K562 (cell line): ENCODE measurements around the gene KIF5A. TPM values are rescaled to one million over a fixed set of nuclear protein-coding genes. Genes with fewer than 3 reads are reported as not detected.

Experiments used
- ATF3 ChIP-seq, 2 experiments: fragments of 450-650 bp in 1 of 2; sonication (generic) in 1 of 2; formaldehyde crosslinking in 1 of 2; IDR thresholded peaks in 1 of 2; conservative IDR thresholded peaks in 1 of 2; 2 replicates each; pipeline versions ENCODE4 v1.6.1 to v1.8.1; 2016 to 2023; ENCODE audit warnings: mild to moderate bottlenecking in 2 of 2, moderate library complexity in 2 of 2, inconsistent platforms in 1 of 2, missing genetic modification reagents in 1 of 2
- GTF3C2 ChIP-seq: IDR thresholded peaks from 3 replicates; pipeline ENCODE4 v1.6.1; 2011; ENCODE audit warnings: borderline replicate concordance, mild to moderate bottlenecking, moderate library complexity; ENCODE audit not compliant: insufficient read length; ENCODE audit errors: extremely low read depth
- HDAC1 ChIP-seq, 2 experiments: fragments of 450-650 bp; IDR thresholded peaks; 2 replicates each; pipeline ENCODE4 v1.6.1; 2016 to 2017; ENCODE audit warnings: inconsistent platforms in 1 of 2, mild to moderate bottlenecking in 1 of 2, moderate library complexity in 1 of 2
- ILK ChIP-seq: fragments of 450-650 bp; IDR thresholded peaks from 2 replicates; pipeline ENCODE4 v1.6.1; 2016; ENCODE audit warnings: missing genetic modification characterization, low read depth, mild to moderate bottlenecking, missing compliant biosample characterization, moderate library complexity, borderline replicate concordance
- IRF1 ChIP-seq: sonication (generic); formaldehyde crosslinking; IDR thresholded peaks from 2 replicates; pipeline ENCODE4 v1.8.0; 2022; ENCODE audit warnings: missing genetic modification reagents, mild to moderate bottlenecking, borderline replicate concordance
- KDM1A ChIP-seq, 2 experiments: fragments of 450-650 bp; IDR thresholded peaks; 2 replicates each; pipeline ENCODE4 v1.6.1; 2016; ENCODE audit warnings: mild to moderate bottlenecking in 2 of 2
- NCOR1 ChIP-seq: fragments of 450-650 bp; IDR thresholded peaks from 2 replicates; pipeline ENCODE4 v1.6.1; 2016; ENCODE audit warnings: mild to moderate bottlenecking, moderate library complexity
- POLR2A ChIP-seq: fragments of 450-650 bp; conservative IDR thresholded peaks from 2 replicates; pipeline ENCODE4 v1.6.1; 2016
- RAD51 ChIP-seq: fragments of 450-650 bp; IDR thresholded peaks from 2 replicates; pipeline ENCODE4 v1.7.1; 2016; ENCODE audit warnings: low read depth, mild to moderate bottlenecking, borderline replicate concordance
- SNIP1 ChIP-seq: fragments of 450-650 bp; IDR thresholded peaks from 2 replicates; pipeline ENCODE4 v1.7.1; 2017; ENCODE audit warnings: low read depth, mild to moderate bottlenecking
- SP1 ChIP-seq: sonication (generic); formaldehyde crosslinking; IDR thresholded peaks from 2 replicates; pipeline ENCODE4 v1.8.1; 2022; ENCODE audit warnings: mild to moderate bottlenecking, missing genetic modification reagents
- SUPT5H ChIP-seq: fragments of 450-650 bp; IDR thresholded peaks from 2 replicates; pipeline ENCODE4 v1.6.1; 2016
- TEAD2 ChIP-seq: fragments of 450-650 bp; IDR thresholded peaks from 2 replicates; pipeline ENCODE4 v1.6.1; 2016; ENCODE audit warnings: missing genetic modification characterization, control low read depth, missing compliant biosample characterization
- ZC3H8 ChIP-seq: fragments of 450-650 bp; IDR thresholded peaks from 2 replicates; pipeline ENCODE4 v1.6.1; 2017
- ZKSCAN8 ChIP-seq: fragments of 200-800 bp; sonication (Bioruptor generic); IDR thresholded peaks from 2 replicates; pipeline ENCODE4 v1.6.1; 2016; ENCODE audit warnings: missing genetic modification characterization, missing compliant biosample characterization
- ZNF24 ChIP-seq: fragments of 450-650 bp; IDR thresholded peaks from 2 replicates; pipeline ENCODE4 v1.6.1; 2016
- ZNF354B ChIP-seq: fragments of 250-450 bp; sonication (Bioruptor Pico); IDR thresholded peaks from 2 replicates; pipeline ENCODE4 v1.4.0; 2020
- ZNF764 ChIP-seq: fragments of 250-450 bp; sonication (Bioruptor Pico); IDR thresholded peaks from 2 replicates; pipeline ENCODE4 v1.4.0; 2020; ENCODE audit warnings: low read depth, mild to moderate bottlenecking, moderate library complexity
- polyA plus RNA-seq, 8 experiments: library from polyadenylated mRNA; depleted of rRNA in 4 of 8; stranded (reverse) in 5 of 8; unstranded in 3 of 8; fragments of >200 nt; fragmentation: Nextera tagmentation in 2 of 8; fragmentation: Illumina TruSeq in 1 of 8; extraction: Ambion mirVana in 2 of 8; extraction: Trizol in 1 of 8; gene quantifications; 2 replicates each; pipeline versions ENCODE4 v1.2.1 to v1.2.3, GENCODE V29; 2011 to 2014; ENCODE audit warnings: inconsistent platforms in 1 of 8, missing spikeins in 1 of 8
- total RNA-seq, 7 experiments: library from RNA; depleted of rRNA in 6 of 7; stranded (reverse); fragments of >200 nt in 6 of 7; fragmentation: Illumina TruSeq in 2 of 7; extraction: Trizol in 2 of 7; gene quantifications; 2 replicates each; pipeline versions ENCODE4 v1.2.1 to v1.2.3, GENCODE V29; 2011 to 2021; ENCODE audit warnings: low replicate concordance in 1 of 7
- TF ChIP-seq, protein P1 (sequence below): sonication (generic); formaldehyde crosslinking; IDR thresholded peaks from 2 replicates; pipeline ENCODE4 v1.8.0; 2022; ENCODE audit warnings: mild to moderate bottlenecking, missing genetic modification reagents
- TF ChIP-seq, protein P2 (sequence below): fragments of 450-650 bp; IDR thresholded peaks from 2 replicates; pipeline ENCODE4 v1.6.1; 2016; ENCODE audit warnings: borderline replicate concordance

The KIF5A gene
- total and polyA plus RNA-seq, 9 of the 15 experiments (the other 6 are each of a cell fraction or from before 2014, with no cell fraction given), result 3.4 to 17.7 (median 8.0) TPM

GRCh38 chr12:57514720-57515407 lies 35.0 kb upstream of the KIF5A start (continued):
- TF ChIP-seq, protein P1, sequence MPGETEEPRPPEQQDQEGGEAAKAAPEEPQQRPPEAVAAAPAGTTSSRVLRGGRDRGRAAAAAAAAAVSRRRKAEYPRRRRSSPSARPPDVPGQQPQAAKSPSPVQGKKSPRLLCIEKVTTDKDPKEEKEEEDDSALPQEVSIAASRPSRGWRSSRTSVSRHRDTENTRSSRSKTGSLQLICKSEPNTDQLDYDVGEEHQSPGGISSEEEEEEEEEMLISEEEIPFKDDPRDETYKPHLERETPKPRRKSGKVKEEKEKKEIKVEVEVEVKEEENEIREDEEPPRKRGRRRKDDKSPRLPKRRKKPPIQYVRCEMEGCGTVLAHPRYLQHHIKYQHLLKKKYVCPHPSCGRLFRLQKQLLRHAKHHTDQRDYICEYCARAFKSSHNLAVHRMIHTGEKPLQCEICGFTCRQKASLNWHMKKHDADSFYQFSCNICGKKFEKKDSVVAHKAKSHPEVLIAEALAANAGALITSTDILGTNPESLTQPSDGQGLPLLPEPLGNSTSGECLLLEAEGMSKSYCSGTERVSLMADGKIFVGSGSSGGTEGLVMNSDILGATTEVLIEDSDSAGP, result no peak
- TF ChIP-seq HDAC1 (IDR thresholded peaks at IDR 0.05), result no peak
- peak; percentile 7; the same call in 1 of the 2 replicates for TF ChIP-seq POLR2A
- no peak for TF ChIP-seq NCOR1
- no peak for TF ChIP-seq GTF3C2
- TF ChIP-seq KDM1A (IDR thresholded peaks at IDR 0.05), result no peak
- no peak for TF ChIP-seq ILK
- TF ChIP-seq ZNF764, result no peak
- no peak for TF ChIP-seq RAD51
- no peak for TF ChIP-seq SNIP1
- TF ChIP-seq SUPT5H, result no peak
- TF ChIP-seq TEAD2 (tag), result no peak
- no peak for TF ChIP-seq ZC3H8
- TF ChIP-seq SP1 (CRISPR knock-in tag), result peak; percentile 38; the same call in 1 of the 2 replicates
- no peak for TF ChIP-seq ATF3 (IDR thresholded peaks at IDR 0.05)
- TF ChIP-seq ATF3 (CRISPR knock-in tag; conservative IDR thresholded peaks at IDR 0.05), result no peak
- no peak for TF ChIP-seq IRF1 (CRISPR knock-in tag)
- TF ChIP-seq ZNF24, result no peak
- TF ChIP-seq, protein P2, sequence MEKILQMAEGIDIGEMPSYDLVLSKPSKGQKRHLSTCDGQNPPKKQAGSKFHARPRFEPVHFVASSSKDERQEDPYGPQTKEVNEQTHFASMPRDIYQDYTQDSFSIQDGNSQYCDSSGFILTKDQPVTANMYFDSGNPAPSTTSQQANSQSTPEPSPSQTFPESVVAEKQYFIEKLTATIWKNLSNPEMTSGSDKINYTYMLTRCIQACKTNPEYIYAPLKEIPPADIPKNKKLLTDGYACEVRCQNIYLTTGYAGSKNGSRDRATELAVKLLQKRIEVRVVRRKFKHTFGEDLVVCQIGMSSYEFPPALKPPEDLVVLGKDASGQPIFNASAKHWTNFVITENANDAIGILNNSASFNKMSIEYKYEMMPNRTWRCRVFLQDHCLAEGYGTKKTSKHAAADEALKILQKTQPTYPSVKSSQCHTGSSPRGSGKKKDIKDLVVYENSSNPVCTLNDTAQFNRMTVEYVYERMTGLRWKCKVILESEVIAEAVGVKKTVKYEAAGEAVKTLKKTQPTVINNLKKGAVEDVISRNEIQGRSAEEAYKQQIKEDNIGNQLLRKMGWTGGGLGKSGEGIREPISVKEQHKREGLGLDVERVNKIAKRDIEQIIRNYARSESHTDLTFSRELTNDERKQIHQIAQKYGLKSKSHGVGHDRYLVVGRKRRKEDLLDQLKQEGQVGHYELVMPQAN, result no peak
- no peak for TF ChIP-seq ZNF354B (CRISPR knock-in tag)
- no peak for TF ChIP-seq ZKSCAN8 (CRISPR knock-in tag)
